PFSK-1 (cell line): ENCODE data around the gene CLEC17A.

Experiments
- FOXP2 ChIP-seq: optimal IDR thresholded peaks from 2 replicates; pipeline ENCODE3; 2011; ENCODE audit warnings: borderline replicate concordance, control low read depth, inconsistent platforms; ENCODE audit not compliant: insufficient read depth; ENCODE audit errors: extremely low read length, extremely low read depth
- POLR2AphosphoS5 ChIP-seq: IDR thresholded peaks from 2 replicates; pipeline ENCODE4 v1.6.1; 2012; ENCODE audit warnings: low read depth, mild to moderate bottlenecking, control low read depth, low read length, moderate library complexity
- REST ChIP-seq, 2 experiments: IDR thresholded peaks; 2 replicates each; pipeline versions ENCODE4 v1.6.1 to v1.8.0; 2011 to 2012; ENCODE audit warnings: low read depth in 2 of 2, low read length in 2 of 2, control low read depth in 1 of 2, inconsistent platforms in 1 of 2, mild to moderate bottlenecking in 1 of 2, moderate library complexity in 1 of 2; ENCODE audit not compliant: insufficient read depth in 1 of 2
- SIN3A ChIP-seq: IDR thresholded peaks from 2 replicates; pipeline ENCODE4 v1.6.1; 2012; ENCODE audit warnings: mild to moderate bottlenecking, low read length, moderate library complexity, borderline replicate concordance; ENCODE audit not compliant: insufficient read depth
- TAF1 ChIP-seq: IDR thresholded peaks from 2 replicates; pipeline ENCODE4 v1.6.1; 2012; ENCODE audit warnings: low read length, control low read depth, borderline replicate concordance; ENCODE audit not compliant: insufficient read depth

The CLEC17A gene

DNA sequence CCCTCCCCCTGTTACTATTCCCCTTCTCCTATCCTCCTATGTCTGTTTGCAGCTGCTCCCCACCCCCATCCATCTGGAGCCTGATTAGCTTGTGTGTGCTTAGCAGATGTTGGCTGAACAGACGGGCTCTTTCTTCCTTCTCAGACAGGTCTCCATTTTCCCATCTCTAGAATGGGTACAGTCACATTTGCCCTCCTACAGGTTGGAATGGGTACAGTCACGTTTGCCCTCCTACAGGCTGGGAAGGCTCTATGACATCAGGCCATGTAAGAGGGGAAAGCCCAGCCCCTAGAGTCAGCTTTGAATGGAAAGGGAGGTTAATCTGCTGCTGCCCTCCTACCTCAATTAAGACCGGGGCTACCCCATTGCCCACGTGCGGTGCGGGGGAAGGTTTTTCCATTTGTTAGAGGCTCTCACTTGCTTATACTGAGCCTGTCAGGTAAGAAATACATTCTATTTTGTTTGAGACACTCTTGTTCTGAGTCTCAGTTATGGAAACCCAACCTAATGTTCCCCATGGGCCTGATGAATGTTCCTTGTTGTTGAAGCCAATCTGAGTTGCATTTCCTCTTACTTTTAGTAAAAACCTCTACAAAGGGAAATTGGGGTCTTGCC lies 2.2 kb upstream of the CLEC17A start:
- TF ChIP-seq SIN3A (no peak), TAF1 (no peak), POLR2AphosphoS5 (no peak), FOXP2 (no peak), REST (IDR thresholded peaks at IDR 0.05; ENCODE audit: insufficient read depth in 1 of 2, low read depth in 2 of 2, low read length in 2 of 2) (no peak)

DNA sequence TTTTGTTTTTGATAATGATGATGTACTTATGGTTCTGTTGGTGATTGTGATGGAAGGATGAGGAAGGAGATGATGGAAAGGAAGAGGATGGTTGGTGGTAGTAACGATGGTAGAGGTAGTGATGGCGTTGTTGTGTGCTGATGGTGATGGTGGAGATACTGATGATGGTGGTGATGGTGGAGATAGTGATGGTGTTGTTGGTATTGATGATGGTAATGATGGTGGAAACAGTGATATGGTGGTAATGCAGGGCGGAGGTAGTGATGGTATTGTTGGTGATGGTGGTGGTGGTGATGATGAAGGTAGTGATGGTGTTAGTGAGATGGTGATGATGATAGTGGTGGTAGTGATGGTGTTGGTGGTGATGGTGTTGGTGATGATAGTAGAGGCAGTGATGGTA lies 12.7 kb downstream of the CLEC17A start:
- no peak for TF ChIP-seq SIN3A
- no peak for TF ChIP-seq FOXP2
- no peak for TF ChIP-seq REST (IDR thresholded peaks at IDR 0.05; ENCODE audit: insufficient read depth in 1 of 2, low read depth in 2 of 2, low read length in 2 of 2)
- no peak for TF ChIP-seq POLR2AphosphoS5

- TF ChIP-seq REST (IDR thresholded peaks at IDR 0.05; ENCODE audit: insufficient read depth in 1 of 2, low read depth in 2 of 2, low read length in 2 of 2) (no peak), FOXP2 (no peak), POLR2AphosphoS5 (no peak), SIN3A (no peak), TAF1 (no peak)
Measured at GRCh38 chr19:14599548-14600147, 16.8 kb downstream of the CLEC17A start.

DNA sequence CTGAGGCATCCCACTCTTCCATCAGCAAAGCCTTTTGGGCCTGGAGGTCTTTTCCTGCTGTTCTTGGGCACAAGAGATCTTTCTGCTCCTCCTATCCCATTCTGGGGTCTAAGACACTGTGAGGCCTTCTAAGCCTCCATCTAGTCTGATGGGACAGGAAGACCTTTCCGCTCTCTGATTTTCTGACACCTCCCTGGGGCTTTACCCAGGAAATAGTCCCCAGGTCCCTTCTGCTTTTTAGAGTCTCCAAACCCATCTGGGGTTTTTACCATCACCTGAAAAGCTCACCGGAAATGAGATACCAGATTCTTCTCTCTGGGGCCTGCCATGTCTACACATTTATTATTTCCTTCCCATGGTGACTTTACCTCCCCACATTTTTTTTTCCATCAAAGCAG lies 21.1 kb downstream of the CLEC17A start:
- TF ChIP-seq FOXP2 (no peak), REST (IDR thresholded peaks at IDR 0.05; ENCODE audit: insufficient read depth in 1 of 2, low read depth in 2 of 2, low read length in 2 of 2) (no peak), POLR2AphosphoS5 (no peak), SIN3A (no peak), TAF1 (no peak)

DNA sequence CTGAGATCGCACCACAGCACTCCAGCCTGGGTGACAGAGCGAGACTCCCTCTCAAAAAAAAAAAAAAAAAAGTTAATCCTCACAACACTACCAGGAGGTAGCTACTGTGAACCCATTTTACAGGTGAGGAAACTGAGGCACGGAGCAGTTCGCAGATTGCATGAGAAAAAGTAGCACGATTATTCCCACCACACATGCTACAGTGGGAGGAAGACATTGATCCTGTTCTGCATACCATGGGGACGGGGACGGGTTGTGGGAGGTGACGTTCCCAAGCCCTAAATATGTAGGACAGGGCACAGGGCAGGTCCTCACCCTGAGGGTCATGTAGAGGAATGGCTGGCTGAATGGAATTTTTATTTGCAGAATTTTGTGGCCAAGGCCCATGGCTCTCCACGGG lies 23.7 kb downstream of the CLEC17A start:
- TF ChIP-seq POLR2AphosphoS5 = no peak
- no peak for TF ChIP-seq TAF1
- no peak for TF ChIP-seq REST (IDR thresholded peaks at IDR 0.05; ENCODE audit: insufficient read depth in 1 of 2, low read depth in 2 of 2, low read length in 2 of 2)
- TF ChIP-seq SIN3A = no peak
- no peak for TF ChIP-seq FOXP2
